ENCODE data around the gene PAIP2.

DNA sequence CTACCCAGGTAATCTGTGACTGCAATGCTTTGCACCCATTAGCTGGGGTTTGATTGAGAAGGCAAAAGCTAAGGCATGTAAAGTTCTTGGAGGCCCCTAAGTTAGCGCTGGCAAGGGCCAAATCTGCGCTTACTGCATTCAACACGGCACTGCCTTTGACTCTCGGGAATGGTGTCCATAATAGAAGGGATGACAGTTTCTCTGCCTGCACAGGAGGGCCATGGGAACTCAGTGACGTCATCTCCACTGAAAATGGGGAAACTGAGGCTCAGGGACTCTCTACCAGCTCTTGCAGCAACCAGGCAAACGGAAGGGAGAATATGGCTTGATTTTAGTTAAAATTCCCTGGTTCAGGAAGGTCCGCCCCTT is 61.7 kb downstream of the PAIP2 start:
- no peak for TF ChIP-seq POLR2A (IDR thresholded peaks at IDR 0.05; ENCODE audit: low read length)
- TF ChIP-seq GATA1 (IDR thresholded peaks at IDR 0.05; ENCODE audit: low read depth, low read length) = no peak

Data from erythroblast (primary cell).